HG03457 (cell line): ENCODE results near the gene DNASE1L2.

Experiments
- ATAC-seq: cut with Tn5 transposase; IDR thresholded peaks from one replicate; pipeline ENCODE4 v1.9.1; 2021; ENCODE audit warnings: moderate number of reproducible peaks; ENCODE audit not compliant: unreplicated experiment

Gene DNASE1L2

DNA sequence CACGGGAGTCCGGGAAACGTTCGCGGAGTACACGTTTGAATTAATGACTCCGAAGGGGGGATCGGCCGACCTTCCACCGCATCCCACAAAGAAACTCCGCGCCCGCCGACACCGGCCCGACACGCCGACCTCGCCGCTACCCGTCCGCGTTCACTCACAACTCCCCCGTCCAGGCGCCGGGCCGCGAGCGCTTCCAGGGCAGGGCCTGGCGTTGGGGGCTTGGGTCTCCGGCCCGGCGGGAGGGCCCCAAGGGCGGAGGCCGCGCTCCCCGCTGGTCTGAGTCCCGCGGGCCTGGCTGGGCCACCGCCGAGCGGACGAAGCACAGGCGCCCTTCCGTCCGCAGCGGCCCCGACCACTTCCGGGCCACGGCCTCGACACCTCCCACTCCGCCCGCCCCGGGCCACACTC, 31.3 kb downstream of the DNASE1L2 start:
- ATAC-seq, result peak; percentile 36

DNA sequence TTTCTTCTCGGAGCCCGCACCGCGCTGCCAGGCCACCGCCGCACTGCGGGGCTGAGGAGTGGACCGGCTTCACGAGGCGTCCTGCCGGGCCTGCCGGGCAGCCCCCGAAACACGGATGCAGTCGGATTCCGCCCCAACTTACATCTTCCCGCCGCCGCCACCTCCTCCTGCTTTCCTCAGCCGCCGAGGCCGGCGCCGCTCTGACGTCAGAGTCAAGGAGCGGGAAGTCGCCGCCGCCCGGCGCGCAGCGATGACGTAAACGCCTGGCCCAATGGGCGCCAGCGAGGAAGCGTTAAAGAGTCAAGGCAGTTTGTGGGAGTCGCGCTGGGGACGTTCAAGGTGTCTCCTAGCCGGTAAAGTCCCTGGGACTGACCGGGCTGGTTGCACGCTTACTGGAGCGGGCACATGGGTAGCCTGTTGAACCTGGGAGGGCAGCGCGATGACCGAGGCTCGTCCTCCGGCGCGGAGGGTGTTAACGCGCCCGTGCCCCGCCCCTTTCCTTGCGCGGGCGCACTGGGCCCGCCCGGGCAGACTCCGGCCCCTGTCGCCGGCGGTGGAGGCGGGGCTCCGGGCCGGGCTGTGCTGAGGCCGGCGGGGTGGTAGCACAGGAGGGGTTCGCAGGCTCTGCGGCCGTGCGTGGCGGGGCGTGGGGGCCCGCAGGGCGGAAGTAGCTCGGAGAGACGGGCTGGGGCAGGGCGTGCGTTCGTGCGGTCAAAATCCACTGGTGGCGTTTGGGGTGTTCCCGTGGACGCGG, 31.8 kb downstream of the DNASE1L2 start, which contains the start of gene RNPS1:
Gene RNPS1 (minus strand): TSS at position 214 of the 754 bp plus-strand sequence. CDS start 3,483 bp downstream, outside the sequence.
- ATAC-seq, result peak; percentile 57

DNA sequence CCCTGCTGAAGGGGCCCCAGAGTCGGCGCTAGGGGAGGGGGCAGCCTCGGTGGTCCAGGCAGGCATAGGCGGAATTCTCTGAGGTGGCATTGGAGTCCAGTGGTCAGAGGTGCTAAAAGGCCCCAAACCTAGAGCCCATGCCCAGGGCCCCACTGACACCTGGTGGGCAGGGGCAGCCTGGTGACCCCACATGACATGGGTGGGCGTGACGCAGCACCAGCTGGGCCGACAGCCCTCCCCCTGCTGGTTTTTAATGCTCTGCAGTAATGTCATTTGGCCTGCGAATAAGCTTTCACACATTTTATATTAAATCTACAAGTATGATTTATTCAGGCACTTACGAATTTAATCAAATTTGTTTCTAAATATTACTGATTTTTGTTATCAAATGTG, 33.8 kb downstream of the DNASE1L2 start:
- ATAC-seq, result no peak

DNA sequence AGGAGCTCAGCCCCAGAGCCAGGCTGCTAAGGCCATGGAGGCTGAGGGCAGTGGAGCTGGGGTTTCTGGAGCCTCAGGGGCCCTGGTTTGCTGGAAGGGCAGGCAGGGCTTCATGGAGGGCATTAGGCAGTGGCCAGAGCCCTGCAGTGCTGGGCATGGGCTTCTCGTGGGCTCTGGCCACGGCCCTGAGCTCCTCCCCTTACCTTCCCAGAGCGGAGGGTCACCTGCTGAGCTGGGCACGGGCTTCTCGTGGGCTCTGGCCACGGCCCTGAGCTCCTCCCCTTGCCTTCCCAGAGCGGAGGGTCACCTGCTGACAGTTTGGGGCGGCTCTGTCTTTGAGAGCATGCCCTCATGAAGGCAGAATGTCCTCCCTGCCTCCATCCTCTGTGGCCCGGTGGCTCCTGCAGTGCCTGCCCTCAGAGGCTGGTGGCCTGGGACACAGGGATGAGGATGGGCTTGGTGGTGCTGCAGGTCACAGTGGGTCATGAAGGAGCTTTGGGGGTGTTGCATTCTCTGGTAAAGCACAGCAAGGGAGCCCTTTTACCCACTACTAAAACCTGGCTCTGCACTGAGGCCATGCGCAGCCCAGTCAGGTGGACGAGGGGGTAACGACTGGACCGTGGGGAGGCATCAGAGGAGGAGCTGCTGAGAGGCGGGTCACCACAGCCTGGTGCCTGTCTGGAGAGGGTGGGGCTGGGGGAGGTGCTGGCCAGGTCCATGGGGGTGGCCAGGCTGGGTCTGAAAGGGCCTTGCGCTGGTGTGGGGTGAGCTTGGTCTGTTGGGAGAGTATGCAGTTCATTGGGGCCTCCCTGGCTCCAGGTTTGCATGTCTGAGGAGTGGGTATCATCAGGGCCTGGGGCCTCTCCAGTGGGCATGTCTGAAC, 34.6 kb downstream of the DNASE1L2 start:
- no peak for ATAC-seq

DNA sequence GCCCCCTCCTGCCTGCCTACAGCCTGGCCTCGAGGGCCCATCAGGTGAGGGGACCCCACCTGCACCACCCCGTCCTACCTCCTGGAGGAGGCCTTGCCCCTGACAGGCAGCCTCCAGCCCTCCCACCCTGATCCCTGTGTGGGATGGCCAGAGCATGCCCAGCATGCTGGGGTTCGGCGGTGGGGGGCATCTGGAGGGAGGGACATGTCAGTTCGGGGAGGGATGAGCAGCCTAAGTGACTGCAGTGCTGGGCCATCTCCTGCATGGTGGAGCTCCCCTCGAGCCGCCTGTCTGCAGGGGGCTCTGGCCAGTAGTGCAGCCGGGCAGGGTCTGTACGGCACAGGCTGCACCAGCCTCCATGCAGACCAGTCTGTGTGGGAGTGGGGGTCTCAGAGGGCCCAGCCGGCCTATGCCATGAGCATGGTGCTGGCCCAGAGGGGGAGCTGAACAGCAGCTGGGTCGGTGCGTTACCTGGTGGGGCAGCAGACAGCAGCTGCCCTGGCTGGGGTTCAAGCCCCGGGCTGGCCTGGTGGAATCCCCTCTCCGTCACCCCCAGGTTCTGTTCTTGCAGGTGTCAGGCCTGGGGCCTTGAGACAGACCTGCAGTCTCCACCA, 35.7 kb downstream of the DNASE1L2 start:
- ATAC-seq, result no peak

GRCh38 chr16:2273484-2273883, 37.2 kb downstream of the DNASE1L2 start:
- no peak for ATAC-seq

GRCh38 chr16:2273931-2274330, 37.7 kb downstream of the DNASE1L2 start:
- ATAC-seq, result no peak

GRCh38 chr16:2275476-2276367, 39.5 kb downstream of the DNASE1L2 start:
- ATAC-seq, result no peak

- ATAC-seq, result no peak
Measured at GRCh38 chr16:2276368-2277195, 40.3 kb downstream of the DNASE1L2 start.

DNA sequence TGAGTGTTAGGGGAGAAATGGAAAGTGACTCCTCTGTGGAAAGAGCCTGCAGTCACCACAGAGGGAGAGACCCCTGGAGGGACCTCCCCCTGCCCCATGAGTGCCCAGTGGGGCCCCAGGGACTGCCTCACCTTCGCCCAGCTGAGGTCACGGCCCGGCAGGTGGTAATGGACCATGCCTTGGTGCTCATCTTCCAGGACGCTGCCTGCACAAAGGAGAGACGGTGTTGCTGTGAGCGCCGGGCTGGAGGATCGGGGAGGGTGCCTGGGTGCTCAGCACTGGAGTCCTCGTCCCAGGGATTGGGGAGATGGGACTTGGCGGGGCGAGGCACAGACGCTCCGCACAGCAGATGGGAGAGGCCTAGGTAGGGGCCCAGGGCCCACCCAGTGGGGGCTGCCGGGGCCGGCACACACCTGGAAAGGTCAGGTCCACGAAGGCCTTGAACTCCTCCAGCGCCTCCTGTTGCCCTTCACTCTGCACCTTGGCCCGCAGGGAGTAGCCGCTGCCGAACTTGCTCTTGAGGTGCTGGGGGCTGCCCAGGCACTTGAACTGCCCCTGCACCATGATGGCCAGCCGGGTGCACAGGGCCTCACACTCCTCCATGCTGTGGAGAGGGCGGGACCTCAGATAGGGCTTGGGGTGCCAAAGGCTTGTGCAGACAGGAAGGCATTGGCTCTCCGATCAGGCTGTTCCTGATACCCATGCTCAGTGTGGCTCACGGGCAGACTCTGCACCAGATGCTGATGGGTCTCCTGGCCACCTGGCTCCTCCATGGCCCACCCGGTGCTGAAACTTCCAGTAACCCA, 41.4 kb downstream of the DNASE1L2 start:
- ATAC-seq, result no peak

DNA sequence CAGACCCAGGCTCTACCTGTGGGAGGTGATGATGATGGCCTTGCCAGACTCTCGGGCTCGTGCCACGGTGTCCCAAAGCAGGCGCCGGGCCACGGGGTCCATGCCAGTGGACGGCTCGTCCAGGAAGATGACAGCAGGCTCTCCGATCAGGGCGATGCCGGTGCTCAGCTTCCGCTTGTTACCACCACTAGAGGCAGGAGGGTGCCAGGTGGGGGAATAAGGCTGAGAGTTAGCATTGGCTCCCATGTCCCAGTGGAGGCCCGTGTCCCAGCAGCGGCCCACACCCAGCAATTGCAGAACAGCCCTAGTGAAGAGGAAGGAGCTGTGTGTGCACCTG, 42.0 kb downstream of the DNASE1L2 start:
- no peak for ATAC-seq

DNA sequence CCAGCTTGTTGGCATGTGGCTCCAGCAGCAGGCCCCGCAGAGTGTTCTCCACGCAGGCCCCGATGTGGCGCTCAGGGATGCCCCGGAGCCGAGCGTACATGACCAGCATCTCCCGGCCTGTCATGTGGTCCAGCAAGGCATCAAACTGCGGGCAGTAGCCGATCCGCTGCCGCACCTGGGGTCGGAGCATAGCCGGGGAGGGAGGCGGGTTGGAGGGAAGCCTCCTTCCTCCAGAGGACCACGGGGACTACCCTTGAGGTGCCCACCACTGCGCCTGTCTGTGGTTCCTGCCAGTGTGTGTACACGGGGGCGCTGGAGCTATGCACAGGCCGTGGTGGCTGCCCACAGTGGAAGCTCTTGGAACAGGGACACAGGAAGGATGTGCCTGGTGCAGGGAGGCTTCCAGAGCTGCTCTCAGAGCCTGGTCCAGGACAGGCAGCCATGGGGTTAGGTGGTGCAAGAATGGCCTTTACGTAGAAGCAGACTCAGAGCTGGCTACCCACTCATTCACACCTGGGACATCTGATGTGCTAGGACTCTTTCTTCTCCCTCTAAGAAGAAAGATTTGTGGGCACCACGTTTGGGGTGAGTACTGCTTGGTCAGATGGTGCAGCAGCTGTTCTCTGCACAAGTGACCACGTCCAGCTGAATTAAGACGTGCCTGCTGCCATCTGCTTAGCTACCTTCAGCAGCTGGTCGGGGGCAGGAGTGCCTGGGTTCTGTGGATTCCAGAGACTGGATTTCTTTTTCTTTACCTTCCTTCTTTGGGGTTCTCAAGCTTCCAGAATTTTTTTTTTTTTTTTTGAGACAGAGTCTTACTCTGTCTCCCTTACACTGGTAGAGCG, 42.9 kb downstream of the DNASE1L2 start:
- no peak for ATAC-seq

DNA sequence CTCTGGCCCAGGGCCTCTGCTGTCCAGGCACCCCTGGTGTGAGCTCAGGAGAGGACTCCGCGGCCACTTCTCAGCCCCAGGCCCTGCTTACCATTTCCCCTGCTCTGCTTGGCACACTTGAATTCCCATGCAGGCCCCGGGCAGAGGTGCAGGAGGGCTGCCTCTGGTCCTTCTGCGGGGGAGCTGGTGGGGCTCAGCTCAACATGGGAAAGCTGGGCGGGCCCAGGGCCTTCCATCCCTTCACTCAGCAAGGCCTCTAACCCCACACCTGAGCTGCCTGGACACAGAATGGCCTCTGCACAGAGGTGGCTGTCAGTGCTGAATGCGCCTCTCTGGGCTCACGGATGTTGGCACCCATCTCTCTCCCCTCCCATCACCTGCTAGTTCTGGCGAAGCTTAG, 44.2 kb downstream of the DNASE1L2 start:
- no peak for ATAC-seq

- ATAC-seq, result no peak
Measured at GRCh38 chr16:2280981-2281542, 44.8 kb downstream of the DNASE1L2 start.

GRCh38 chr16:2282262-2282661, 46.0 kb downstream of the DNASE1L2 start:
- no peak for ATAC-seq

DNA sequence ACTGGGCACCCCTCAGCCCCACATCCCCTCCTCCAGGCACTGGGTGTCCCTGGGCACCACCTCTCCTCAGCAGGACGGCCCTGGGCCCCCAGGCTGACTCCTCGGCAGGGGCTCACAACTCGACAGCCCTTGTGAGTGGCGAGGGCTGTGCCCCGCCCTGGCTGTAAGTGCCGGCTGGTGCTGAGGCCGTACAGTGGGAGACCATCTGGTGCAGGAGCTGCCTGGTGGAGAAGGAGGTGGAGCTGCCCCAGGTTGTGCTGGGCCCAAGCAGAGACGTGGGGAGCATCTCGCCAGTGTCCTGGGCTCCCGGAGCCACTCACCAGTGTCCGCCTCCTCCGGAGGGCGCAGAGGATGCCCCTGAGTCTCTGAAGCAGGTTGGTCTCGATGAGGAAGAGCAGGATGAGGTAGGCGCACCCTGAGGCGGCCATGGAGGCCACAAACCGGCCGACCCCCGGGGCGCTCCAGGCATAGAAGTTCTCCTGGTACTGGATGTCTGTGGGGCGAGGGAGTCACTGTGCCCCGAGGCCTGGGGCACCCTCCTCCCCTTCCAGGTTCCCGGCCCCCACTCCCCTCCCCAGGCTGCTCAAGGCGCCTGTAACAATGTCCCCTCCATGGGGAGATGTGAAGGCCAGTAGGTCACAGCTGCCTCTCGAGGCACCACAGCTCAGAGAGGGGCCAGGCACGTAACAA, 46.8 kb downstream of the DNASE1L2 start:
- no peak for ATAC-seq
